ENCODE measurements around the gene PROSER3. TPM values are rescaled to one million over a fixed set of nuclear protein-coding genes. Genes with fewer than 3 reads are reported as not detected.

Gene PROSER3
- total and polyA plus RNA-seq, 2 of the 4 experiments (the other 2 are of a cell fraction): 5.4 to 21.8 TPM

DNA sequence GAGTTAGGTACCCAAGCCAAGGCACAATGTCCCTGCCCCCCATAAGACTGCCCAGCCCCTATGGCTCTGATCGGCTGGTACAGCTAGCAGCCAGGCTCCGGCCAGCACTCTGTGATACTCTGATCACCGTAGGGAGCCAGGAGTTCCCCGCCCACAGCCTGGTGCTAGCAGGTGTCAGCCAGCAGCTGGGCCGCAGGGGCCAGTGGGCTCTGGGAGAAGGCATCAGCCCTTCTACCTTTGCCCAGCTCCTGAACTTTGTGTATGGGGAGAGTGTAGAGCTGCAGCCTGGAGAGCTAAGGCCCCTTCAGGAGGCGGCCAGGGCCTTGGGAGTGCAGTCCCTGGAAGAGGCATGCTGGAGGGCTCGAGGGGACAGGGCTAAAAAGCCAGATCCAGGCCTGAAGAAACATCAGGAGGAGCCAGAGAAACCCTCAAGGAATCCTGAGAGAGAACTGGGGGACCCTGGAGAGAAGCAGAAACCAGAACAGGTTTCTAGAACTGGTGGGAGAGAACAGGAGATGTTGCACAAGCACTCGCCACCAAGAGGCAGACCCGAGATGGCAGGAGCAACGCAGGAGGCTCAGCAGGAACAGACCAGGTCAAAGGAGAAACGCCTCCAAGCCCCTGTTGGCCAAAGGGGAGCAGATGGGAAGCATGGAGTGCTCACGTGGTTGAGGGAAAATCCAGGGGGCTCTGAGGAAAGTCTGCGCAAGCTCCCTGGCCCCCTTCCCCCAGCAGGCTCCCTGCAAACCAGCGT lies 43.2 kb upstream of the PROSER3 start:
- TF ChIP-seq CHD1 (IDR thresholded peaks at IDR 0.05; ENCODE audit: low read depth, low read length): no peak
- TF ChIP-seq RCOR1 (IDR thresholded peaks at IDR 0.05; ENCODE audit: insufficient replicate concordance, low read length): no peak
- CTCF ChIA-PET: interaction anchor here (0.6 kb wide), 1 partner anchor 105 kb away, joined by 4 read pairs; no protein-coding TSS in a partner anchor
- peaks cover 3% of the 10 kb centered on the region; the same call in 1 of the 2 replicates for H3K36me3 ChIP-seq (ENCODE audit: control insufficient read depth, insufficient read depth, low read length)
- peaks cover 13% of the 10 kb centered on the region for H4K20me1 ChIP-seq (ENCODE audit: insufficient read depth, low read length)
- H2BK120ac ChIP-seq (ENCODE audit: low read depth, low read length): no peak overlapping the region
- no peaks in the 10 kb centered on the region; the same call in 1 of the 2 replicates for H3K9me1 ChIP-seq (ENCODE audit: insufficient read depth, low read length)
- no peak overlapping the region for H3K4me2 ChIP-seq (ENCODE audit: low read depth, low read length)
- POLR2A ChIA-PET (ENCODE audit: unreplicated experiment): no interaction called here
- H2AK5ac ChIP-seq (ENCODE audit: low read depth, low read length): no peak overlapping the region
- dilution Hi-C loops (cut with HindIII; ENCODE audit: low sequenced_read_pairs, unreplicated experiment) (no loop called here), intact Hi-C loops (cut with micrococcal nuclease) (no loop called here), in situ Hi-C loops (cut with MboI; ENCODE audit: low sequenced_read_pairs) (loop anchor here (5.0 kb wide), 1 partner anchor 167 kb away; the partner anchor contains the start of gene TMEM147)
- H3K79me1 ChIP-seq (ENCODE audit: low read depth in 1 of 2, low read length in 2 of 2): peaks cover 4 to 24% of the 10 kb centered on the region in 2 experiments; a peak in 2 of 4 replicates
- no peak overlapping the region for H4K91ac ChIP-seq (ENCODE audit: insufficient read depth, low read depth, low read length)
- no peak overlapping the region for H4K5ac ChIP-seq (ENCODE audit: low read depth, low read length)
- H3K9ac ChIP-seq (ENCODE audit: low read depth, low read length): no peak overlapping the region
- no peak overlapping the region for H2BK20ac ChIP-seq (ENCODE audit: low read depth, low read length)
- 56% methylated on average over 5 of the region's 14 CpGs; no CpG with 5 or more reads in 1 of the 2 experiments for WGBS, 2 experiments (ENCODE audit: extremely low coverage in 2 of 2, insufficient read length in 1 of 2)
- no peak overlapping the region for H2BK15ac ChIP-seq (ENCODE audit: low read depth, low read length)
- H3K9me3 ChIP-seq (ENCODE audit: control insufficient read depth, insufficient read depth, low read length): no peaks in the 10 kb centered on the region
- H4K8ac ChIP-seq (ENCODE audit: low read depth in 2 of 2, low read length in 2 of 2): no peak overlapping the region
- H2AFZ ChIP-seq (replicated peaks; ENCODE audit: low read length, poor library complexity): no peak overlapping the region
- H3K4me3 ChIP-seq (ENCODE audit: insufficient read depth, low read depth, low read length): no peak overlapping the region
- H3K4me1 ChIP-seq (ENCODE audit: control insufficient read depth, insufficient read depth, low read length): peaks cover 14% of the 10 kb centered on the region
- no peak overlapping the region for H2BK5ac ChIP-seq (ENCODE audit: low read depth, low read length, poor library complexity, severe bottlenecking)
- DNase-seq (no peak), ATAC-seq (ENCODE audit: low read depth) (no peak)
- no peak overlapping the region for H3K4ac ChIP-seq (ENCODE audit: low read depth, low read length)
- no peak overlapping the region for H3K56ac ChIP-seq (ENCODE audit: extremely low read depth, insufficient read depth, low read length)
- no peak overlapping the region for H3K14ac ChIP-seq (replicated peaks; ENCODE audit: low read depth, low read length)
- no peak overlapping the region for H3K18ac ChIP-seq (ENCODE audit: low read depth, low read length)
- no peak overlapping the region for H3K23ac ChIP-seq (ENCODE audit: low read depth, low read length)
- no peak overlapping the region for H2AK9ac ChIP-seq (replicated peaks; ENCODE audit: low read depth, low read length, poor library complexity)
- H3K27me3 ChIP-seq (ENCODE audit: control insufficient read depth, insufficient read depth, low read length): no peaks in the 10 kb centered on the region
- no peak overlapping the region for H3K27ac ChIP-seq (ENCODE audit: insufficient read depth, low read length)
- no TSS peak for BruUV-seq (replicated peaks)

Measured in IMR-90 (cell line).